Measurements from ENCODE around the gene PTPRM. TPM values are rescaled to one million over a fixed set of nuclear protein-coding genes. Genes with fewer than 3 reads are reported as not detected.

Gene PTPRM
- total RNA-seq, 1 donor from 2014 or later = 42.1 TPM

- no peak for DNase-seq (ENCODE audit: low read depth)
Measured at GRCh38 chr18:7577706-7578105, 10.6 kb downstream of the PTPRM start.

GRCh38 chr18:7579176-7579917, 12.2 kb downstream of the PTPRM start:
- no peak overlapping the region for H3K4me3 ChIP-seq (ENCODE audit: low read depth, low read length)
- no peak for DNase-seq (ENCODE audit: low read depth)
- H3K27me3 ChIP-seq (ENCODE audit: control insufficient read depth, insufficient read depth, low read length) = no peaks in the 10 kb centered on the region
- no peak for FAIRE-seq
- TF ChIP-seq CTCF (IDR thresholded peaks at IDR 0.05; ENCODE audit: insufficient read depth, low read length, severe bottlenecking) = no peak
- H3K36me3 ChIP-seq (ENCODE audit: control insufficient read depth, insufficient read depth, low read length) = no peaks in the 10 kb centered on the region

More at GRCh38 chr18:7577706-7578105, 10.6 kb downstream of the PTPRM start:
- H3K36me3 ChIP-seq (ENCODE audit: control insufficient read depth, insufficient read depth, low read length) = no peaks in the 10 kb centered on the region
- FAIRE-seq = no peak
- H3K4me3 ChIP-seq (ENCODE audit: low read depth, low read length) = no peak overlapping the region
- TF ChIP-seq CTCF (IDR thresholded peaks at IDR 0.05; ENCODE audit: insufficient read depth, low read length, severe bottlenecking) = no peak
- H3K27me3 ChIP-seq (ENCODE audit: control insufficient read depth, insufficient read depth, low read length) = no peaks in the 10 kb centered on the region

- Histone ChIP-seq H3K36me3 (ENCODE audit: control insufficient read depth, insufficient read depth, low read length) (no peaks in the 10 kb centered on the region), H3K4me3 (ENCODE audit: low read depth, low read length) (no peak overlapping the region), H3K27me3 (ENCODE audit: control insufficient read depth, insufficient read depth, low read length) (no peaks in the 10 kb centered on the region)
- no peak for TF ChIP-seq CTCF (IDR thresholded peaks at IDR 0.05; ENCODE audit: insufficient read depth, low read length, severe bottlenecking)
- DNase-seq (ENCODE audit: low read depth) (no peak), FAIRE-seq (no peak)
Measured at GRCh38 chr18:7579918-7580542, 12.9 kb downstream of the PTPRM start.

GRCh38 chr18:7584646-7585275, 17.6 kb downstream of the PTPRM start:
- no peak for DNase-seq (ENCODE audit: low read depth)
- Histone ChIP-seq H3K36me3 (ENCODE audit: control insufficient read depth, insufficient read depth, low read length) (no peaks in the 10 kb centered on the region), H3K27me3 (ENCODE audit: control insufficient read depth, insufficient read depth, low read length) (no peaks in the 10 kb centered on the region), H3K4me3 (ENCODE audit: low read depth, low read length) (no peak overlapping the region)
- no peak for TF ChIP-seq CTCF (IDR thresholded peaks at IDR 0.05; ENCODE audit: insufficient read depth, low read length, severe bottlenecking)
- FAIRE-seq = no peak

GRCh38 chr18:7585276-7585670, 18.2 kb downstream of the PTPRM start:
- TF ChIP-seq CTCF (IDR thresholded peaks at IDR 0.05; ENCODE audit: insufficient read depth, low read length, severe bottlenecking) = no peak
- no peak for FAIRE-seq

More at GRCh38 chr18:7585276-7585670, 18.2 kb downstream of the PTPRM start:
- H3K4me3 ChIP-seq (ENCODE audit: low read depth, low read length) = no peak overlapping the region
- no peaks in the 10 kb centered on the region for H3K36me3 ChIP-seq (ENCODE audit: control insufficient read depth, insufficient read depth, low read length)
- DNase-seq (ENCODE audit: low read depth) = no peak
- H3K27me3 ChIP-seq (ENCODE audit: control insufficient read depth, insufficient read depth, low read length) = no peaks in the 10 kb centered on the region

Measured in bronchial epithelial cell (primary cell).